ENCODE results near the gene NDEL1. TPM values are rescaled to one million over a fixed set of nuclear protein-coding genes. Genes with fewer than 3 reads are reported as not detected.

The NDEL1 gene
- total RNA-seq, 1 donor: 69.8 TPM

DNA sequence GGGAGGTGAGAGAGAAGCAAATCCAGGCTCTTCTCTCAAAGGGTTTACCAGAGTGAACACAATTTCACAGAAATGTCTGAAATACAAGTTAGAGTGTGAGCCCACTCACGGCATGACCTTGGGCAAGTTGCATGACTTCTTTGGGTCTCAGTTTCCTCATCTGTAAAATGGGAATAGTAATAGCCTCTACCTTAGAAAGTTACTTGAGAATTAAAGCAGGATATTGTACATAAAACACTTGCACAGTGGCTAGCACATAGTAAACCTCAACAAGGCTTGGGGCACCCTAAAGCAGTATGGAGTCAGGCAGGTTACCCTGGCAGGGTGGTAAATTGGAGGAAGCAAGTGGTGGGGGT, 24.8 kb upstream of the NDEL1 start:
- DNase-seq (ENCODE audit: insufficient read length, low spot score, missing footprints): no peak
- H4K20me1 ChIP-seq (ENCODE audit: insufficient read depth, low read length): no peaks in the 10 kb centered on the region
- H3K27ac ChIP-seq (ENCODE audit: low read depth, low read length): no peak overlapping the region
- peaks cover 3% of the 10 kb centered on the region for H3K4me1 ChIP-seq (ENCODE audit: insufficient read depth, low read length)
- TF ChIP-seq, protein P1, sequence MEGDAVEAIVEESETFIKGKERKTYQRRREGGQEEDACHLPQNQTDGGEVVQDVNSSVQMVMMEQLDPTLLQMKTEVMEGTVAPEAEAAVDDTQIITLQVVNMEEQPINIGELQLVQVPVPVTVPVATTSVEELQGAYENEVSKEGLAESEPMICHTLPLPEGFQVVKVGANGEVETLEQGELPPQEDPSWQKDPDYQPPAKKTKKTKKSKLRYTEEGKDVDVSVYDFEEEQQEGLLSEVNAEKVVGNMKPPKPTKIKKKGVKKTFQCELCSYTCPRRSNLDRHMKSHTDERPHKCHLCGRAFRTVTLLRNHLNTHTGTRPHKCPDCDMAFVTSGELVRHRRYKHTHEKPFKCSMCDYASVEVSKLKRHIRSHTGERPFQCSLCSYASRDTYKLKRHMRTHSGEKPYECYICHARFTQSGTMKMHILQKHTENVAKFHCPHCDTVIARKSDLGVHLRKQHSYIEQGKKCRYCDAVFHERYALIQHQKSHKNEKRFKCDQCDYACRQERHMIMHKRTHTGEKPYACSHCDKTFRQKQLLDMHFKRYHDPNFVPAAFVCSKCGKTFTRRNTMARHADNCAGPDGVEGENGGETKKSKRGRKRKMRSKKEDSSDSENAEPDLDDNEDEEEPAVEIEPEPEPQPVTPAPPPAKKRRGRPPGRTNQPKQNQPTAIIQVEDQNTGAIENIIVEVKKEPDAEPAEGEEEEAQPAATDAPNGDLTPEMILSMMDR (IDR thresholded peaks at IDR 0.05; ENCODE audit: extremely low read depth, low read depth, low read length): no peak
- H3K36me3 ChIP-seq (ENCODE audit: insufficient read depth, low read length): no peaks in the 10 kb centered on the region
- no peaks in the 10 kb centered on the region for H3K79me2 ChIP-seq (ENCODE audit: insufficient read depth, low read length)
- H3K9me3 ChIP-seq (ENCODE audit: low read depth, low read length): no peaks in the 10 kb centered on the region
- no peak overlapping the region for H3K4me2 ChIP-seq (ENCODE audit: insufficient read depth, low read length)
- H3K27me3 ChIP-seq (ENCODE audit: insufficient read depth, low read length): peaks cover 2% of the 10 kb centered on the region
- H3K4me3 ChIP-seq (ENCODE audit: insufficient read depth, low read length): no peak overlapping the region
- no peak overlapping the region for H2AFZ ChIP-seq (ENCODE audit: low read length)

DNA sequence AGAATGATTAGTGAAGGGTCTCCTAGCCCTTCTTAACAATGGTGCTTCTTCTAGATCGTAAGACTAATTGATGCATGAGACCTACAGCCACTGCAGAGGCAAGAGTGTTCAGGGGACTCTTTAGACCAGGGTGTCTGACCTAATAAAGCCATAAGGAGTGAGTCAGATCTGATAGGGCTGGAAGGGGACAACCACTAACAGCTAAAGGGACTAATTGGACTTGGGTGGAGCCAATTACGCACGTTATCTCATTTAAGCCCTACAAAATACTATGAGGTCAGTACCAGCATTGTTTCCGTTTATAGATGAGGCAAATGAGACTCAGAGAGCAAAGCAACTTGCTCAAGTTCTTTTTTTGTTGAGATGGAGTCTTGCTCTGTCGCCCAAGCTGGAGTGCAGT, 23.6 kb upstream of the NDEL1 start:
- no peaks in the 10 kb centered on the region for H3K9me3 ChIP-seq (ENCODE audit: low read depth, low read length)
- H2AFZ ChIP-seq (ENCODE audit: low read length): no peak overlapping the region
- TF ChIP-seq, protein P1 (IDR thresholded peaks at IDR 0.05; ENCODE audit: extremely low read depth, low read depth, low read length): no peak
- no peak overlapping the region for H3K4me2 ChIP-seq (ENCODE audit: insufficient read depth, low read length)
- H3K4me3 ChIP-seq (ENCODE audit: insufficient read depth, low read length): no peak overlapping the region
- H3K27ac ChIP-seq (ENCODE audit: low read depth, low read length): no peak overlapping the region
- H4K20me1 ChIP-seq (ENCODE audit: insufficient read depth, low read length): no peaks in the 10 kb centered on the region
- peaks cover 14% of the 10 kb centered on the region for H3K27me3 ChIP-seq (ENCODE audit: insufficient read depth, low read length)
- no peaks in the 10 kb centered on the region for H3K79me2 ChIP-seq (ENCODE audit: insufficient read depth, low read length)
- H3K4me1 ChIP-seq (ENCODE audit: insufficient read depth, low read length): peaks cover 3% of the 10 kb centered on the region
- no peak for DNase-seq (ENCODE audit: insufficient read length, low spot score, missing footprints)
- no peaks in the 10 kb centered on the region for H3K36me3 ChIP-seq (ENCODE audit: insufficient read depth, low read length)

DNA sequence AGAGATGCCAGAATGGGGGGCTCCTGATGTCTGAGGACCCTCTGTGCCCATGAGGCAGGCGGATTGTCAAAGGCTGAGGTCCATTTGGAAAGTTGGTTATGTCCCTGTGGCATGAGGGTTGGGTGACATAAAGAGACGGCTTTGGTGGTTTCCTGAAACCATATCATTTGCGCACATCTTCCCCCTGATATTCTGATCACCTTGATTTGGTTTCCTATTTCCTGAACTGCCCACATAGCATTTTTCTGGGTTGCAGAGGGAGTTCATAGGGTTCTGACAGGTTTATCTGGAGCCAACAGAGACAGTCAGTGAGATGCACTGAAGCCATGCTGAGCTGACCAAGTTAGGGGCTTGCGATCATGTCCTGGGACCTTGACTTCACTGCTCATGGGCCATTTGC, 22.4 kb upstream of the NDEL1 start:
- Histone ChIP-seq H3K36me3 (ENCODE audit: insufficient read depth, low read length) (no peaks in the 10 kb centered on the region), H3K4me3 (ENCODE audit: insufficient read depth, low read length) (no peak overlapping the region), H3K4me1 (ENCODE audit: insufficient read depth, low read length) (peaks cover 3% of the 10 kb centered on the region), H3K27ac (ENCODE audit: low read depth, low read length) (no peak overlapping the region), H2AFZ (ENCODE audit: low read length) (no peak overlapping the region), H4K20me1 (ENCODE audit: insufficient read depth, low read length) (no peaks in the 10 kb centered on the region), H3K79me2 (ENCODE audit: insufficient read depth, low read length) (no peaks in the 10 kb centered on the region), H3K4me2 (ENCODE audit: insufficient read depth, low read length) (no peak overlapping the region), H3K27me3 (ENCODE audit: insufficient read depth, low read length) (peaks cover 24% of the 10 kb centered on the region), H3K9me3 (ENCODE audit: low read depth, low read length) (no peaks in the 10 kb centered on the region)
- TF ChIP-seq, protein P1 (IDR thresholded peaks at IDR 0.05; ENCODE audit: extremely low read depth, low read depth, low read length): no peak
- DNase-seq (ENCODE audit: insufficient read length, low spot score, missing footprints): no peak

DNA sequence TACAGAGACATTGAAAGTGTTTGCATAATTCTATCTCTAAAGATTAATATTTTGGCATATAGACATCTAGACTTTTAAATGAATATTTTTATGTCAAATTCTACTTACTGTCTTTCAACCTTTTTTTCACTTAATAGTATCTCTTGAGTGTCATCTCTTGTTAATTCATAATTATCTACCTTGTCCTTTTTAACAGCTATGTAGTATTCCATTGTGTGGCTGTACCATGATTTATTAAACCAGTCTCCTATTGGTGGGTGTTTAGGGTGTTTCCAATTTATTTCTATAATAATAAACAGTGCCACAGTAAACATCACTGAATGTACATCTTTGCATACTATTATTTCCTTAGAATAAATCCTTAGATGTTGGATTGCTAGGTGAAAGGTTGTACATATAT, 21.7 kb upstream of the NDEL1 start:
- peaks cover 3% of the 10 kb centered on the region for H3K4me1 ChIP-seq (ENCODE audit: insufficient read depth, low read length)
- no peaks in the 10 kb centered on the region for H3K79me2 ChIP-seq (ENCODE audit: insufficient read depth, low read length)
- no peak overlapping the region for H3K4me3 ChIP-seq (ENCODE audit: insufficient read depth, low read length)
- H3K27ac ChIP-seq (ENCODE audit: low read depth, low read length): no peak overlapping the region
- no peaks in the 10 kb centered on the region for H4K20me1 ChIP-seq (ENCODE audit: insufficient read depth, low read length)
- no peaks in the 10 kb centered on the region for H3K9me3 ChIP-seq (ENCODE audit: low read depth, low read length)
- no peak for DNase-seq (ENCODE audit: insufficient read length, low spot score, missing footprints)
- peaks cover 24% of the 10 kb centered on the region for H3K27me3 ChIP-seq (ENCODE audit: insufficient read depth, low read length)
- TF ChIP-seq, protein P1 (IDR thresholded peaks at IDR 0.05; ENCODE audit: extremely low read depth, low read depth, low read length): no peak
- H3K4me2 ChIP-seq (ENCODE audit: insufficient read depth, low read length): no peak overlapping the region
- H3K36me3 ChIP-seq (ENCODE audit: insufficient read depth, low read length): no peaks in the 10 kb centered on the region
- no peak overlapping the region for H2AFZ ChIP-seq (ENCODE audit: low read length)
